Measurements from ENCODE around the gene PSMA6. TPM values are rescaled to one million over a fixed set of nuclear protein-coding genes. Genes with fewer than 3 reads are reported as not detected.

PSMA6 gene
- total RNA-seq (2014; rRNA removed): 307 and 308 TPM in 2 replicates
- percentile 98 among the genes with signal in this experiment for Bru-seq, nascent RNA
- BruChase-seq, experiment 1, labeled RNA remaining after a 6-hour chase: percentile 99 among the genes with signal in this experiment
- BruChase-seq, experiment 2, labeled RNA remaining after a 2-hour chase: percentile 98 among the genes with signal in this experiment
- long read RNA-seq, full-length matches to known transcripts: 207 of 217 reads
- long read RNA-seq, partial matches to known transcripts: 1 of 217 reads
- long read RNA-seq, other reads (novel, unspliced or antisense): 9 of 217 reads

DNA sequence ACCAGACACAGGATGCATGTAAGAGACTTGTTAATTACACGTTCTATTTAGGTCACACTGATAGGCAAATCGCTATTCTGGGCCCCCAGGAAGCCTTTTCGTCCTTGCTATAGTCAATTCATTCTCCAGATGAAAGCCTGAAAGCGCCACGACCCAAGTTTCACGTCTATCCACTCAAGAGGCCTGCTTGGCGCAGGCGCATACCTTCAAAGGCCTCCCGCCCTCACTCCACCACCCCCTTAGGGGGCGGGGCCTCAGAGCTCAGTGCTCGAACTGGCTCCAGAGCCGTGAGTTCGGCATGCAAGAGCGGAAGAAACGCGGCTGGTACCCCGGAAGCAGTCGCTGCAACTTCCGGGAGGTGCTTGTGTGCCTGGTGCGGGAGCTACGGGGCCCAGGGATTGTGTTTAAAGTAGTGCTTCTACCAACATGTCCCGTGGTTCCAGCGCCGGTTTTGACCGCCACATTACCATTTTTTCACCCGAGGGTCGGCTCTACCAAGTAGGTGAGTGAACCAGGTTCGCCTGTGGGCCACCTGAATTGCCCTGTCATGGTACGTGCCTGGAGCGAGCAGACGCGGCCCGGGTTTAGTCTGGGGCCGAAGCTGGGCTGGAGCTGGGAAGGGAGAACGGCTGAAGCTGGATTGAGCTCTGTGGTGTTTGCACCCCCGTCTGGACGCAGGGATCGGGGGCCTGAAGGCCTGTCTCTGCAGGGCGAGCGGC lies at the start of gene PSMA6:
Gene PSMA6, plus strand, starts transcription at position 332 of the 719 bp plus-strand sequence. Its CDS starts 95 bp downstream, at position 427.
- POLR2A ChIA-PET (ENCODE audit: unreplicated experiment): interaction anchor here (0.5 to 1.8 kb wide), 17 partner anchors 9 to 963 kb away, joined by 3 to 143 read pairs (median 8); partner anchors contain the start of genes NFKBIA and PPP2R3C
- H3K4me3 ChIP-seq (ENCODE audit: low read length): peak within 1 kb of the TSS; percentile 90
- H3K27ac ChIP-seq (ENCODE audit: low read length): peak within 1 kb of the TSS; percentile 74
- ATAC-seq (peak; percentile 93), DNase-seq (peak; percentile 100)
- H3K4me2 ChIP-seq (ENCODE audit: low read length): peak within 1 kb of the TSS; percentile 93
- H3K79me2 ChIP-seq (ENCODE audit: low read length): peaks cover 50% of the 10 kb centered on the region
- H3K27me3 ChIP-seq (ENCODE audit: low read length): no peaks in the 10 kb centered on the region
- intact Hi-C loops (cut with micrococcal nuclease): loop anchor here (1.0 to 5.0 kb wide), 5 partner anchors 41 to 130 kb away; no protein-coding TSS in a partner anchor
- peak within 1 kb of the TSS; percentile 92 for H2AFZ ChIP-seq (ENCODE audit: low read length)
- peaks cover 34% of the 10 kb centered on the region for H4K20me1 ChIP-seq (ENCODE audit: low read length)
- BruUV-seq (replicated peaks): TSS peak; percentile 76
- H3K9me2 ChIP-seq (replicated peaks; ENCODE audit: low read length): no peaks in the 10 kb centered on the region
- H3K36me3 ChIP-seq (ENCODE audit: low read depth, low read length): peaks cover 6% of the 10 kb centered on the region
- peaks cover 9% of the 10 kb centered on the region; the same call in 1 of the 2 replicates for H3K4me1 ChIP-seq (ENCODE audit: insufficient read depth, low read length)
- CTCF ChIA-PET: interaction anchor here (0.5 to 0.9 kb wide), 4 partner anchors 73 to 252 kb away, joined by 3 read pairs; no protein-coding TSS in a partner anchor
- H3F3A ChIP-seq (ENCODE audit: low read length, unreplicated experiment): no peaks in the 10 kb centered on the region
- H3K9me3 ChIP-seq (ENCODE audit: low read length): no peaks in the 10 kb centered on the region
- peak within 1 kb of the TSS; percentile 97 for H3K9ac ChIP-seq (ENCODE audit: low read length)
- TF ChIP-seq EZH2phosphoT487 (IDR thresholded peaks at IDR 0.05; ENCODE audit: borderline replicate concordance, low read length) (no peak), EZH2 (IDR thresholded peaks at IDR 0.05; ENCODE audit: low read length, unreplicated experiment) (no peak)
- TF ChIP-seq, protein P1, sequence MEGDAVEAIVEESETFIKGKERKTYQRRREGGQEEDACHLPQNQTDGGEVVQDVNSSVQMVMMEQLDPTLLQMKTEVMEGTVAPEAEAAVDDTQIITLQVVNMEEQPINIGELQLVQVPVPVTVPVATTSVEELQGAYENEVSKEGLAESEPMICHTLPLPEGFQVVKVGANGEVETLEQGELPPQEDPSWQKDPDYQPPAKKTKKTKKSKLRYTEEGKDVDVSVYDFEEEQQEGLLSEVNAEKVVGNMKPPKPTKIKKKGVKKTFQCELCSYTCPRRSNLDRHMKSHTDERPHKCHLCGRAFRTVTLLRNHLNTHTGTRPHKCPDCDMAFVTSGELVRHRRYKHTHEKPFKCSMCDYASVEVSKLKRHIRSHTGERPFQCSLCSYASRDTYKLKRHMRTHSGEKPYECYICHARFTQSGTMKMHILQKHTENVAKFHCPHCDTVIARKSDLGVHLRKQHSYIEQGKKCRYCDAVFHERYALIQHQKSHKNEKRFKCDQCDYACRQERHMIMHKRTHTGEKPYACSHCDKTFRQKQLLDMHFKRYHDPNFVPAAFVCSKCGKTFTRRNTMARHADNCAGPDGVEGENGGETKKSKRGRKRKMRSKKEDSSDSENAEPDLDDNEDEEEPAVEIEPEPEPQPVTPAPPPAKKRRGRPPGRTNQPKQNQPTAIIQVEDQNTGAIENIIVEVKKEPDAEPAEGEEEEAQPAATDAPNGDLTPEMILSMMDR (conservative IDR thresholded peaks at IDR 0.05; ENCODE audit: low read depth, low read length): no peak

DNA sequence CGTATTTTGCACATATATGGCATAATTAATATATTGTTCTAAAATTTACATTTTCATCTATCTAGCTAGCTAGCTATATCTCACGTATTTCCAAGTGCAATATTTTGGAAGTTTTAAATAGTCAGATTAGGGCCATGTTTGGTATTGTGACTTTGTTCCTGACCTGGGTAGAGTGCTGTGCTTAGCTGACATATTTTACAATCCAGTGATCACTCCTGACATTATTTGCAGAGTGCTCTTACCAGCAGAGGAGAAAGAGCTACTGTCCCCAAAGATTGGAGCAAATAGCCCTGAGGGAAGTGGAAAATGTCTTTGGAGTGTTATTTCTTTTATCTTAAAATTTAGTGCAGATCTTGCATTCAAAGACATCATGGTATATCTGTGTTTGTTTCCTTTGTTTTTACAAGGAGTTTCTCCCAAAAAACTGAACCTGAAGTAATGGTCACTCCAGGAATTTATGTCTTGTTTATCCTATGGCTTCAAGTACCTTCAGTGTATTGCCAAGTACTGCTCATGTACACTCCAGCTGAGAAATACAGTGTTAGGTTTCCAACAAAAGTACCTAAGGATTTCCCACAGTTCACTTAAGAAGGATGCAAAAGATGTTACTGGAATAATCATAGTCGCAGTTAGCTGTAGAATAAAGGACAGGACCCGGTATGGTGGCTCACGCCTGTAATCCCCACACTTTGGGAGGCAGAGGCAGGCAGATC lies 49.4 kb upstream of the PSMA6 start:
- Histone ChIP-seq H3K9me2 (replicated peaks; ENCODE audit: low read length) (no peaks in the 10 kb centered on the region), H3K79me2 (ENCODE audit: low read length) (no peaks in the 10 kb centered on the region), H3K9me3 (ENCODE audit: low read length) (no peaks in the 10 kb centered on the region), H3K27ac (ENCODE audit: low read length) (no peak overlapping the region), H2AFZ (ENCODE audit: low read length) (no peak overlapping the region), H3K4me3 (ENCODE audit: low read length) (no peak overlapping the region), H3K4me2 (ENCODE audit: low read length) (no peak overlapping the region), H3K36me3 (ENCODE audit: low read depth, low read length) (no peaks in the 10 kb centered on the region), H3K4me1 (ENCODE audit: insufficient read depth, low read length) (no peaks in the 10 kb centered on the region), H3K27me3 (ENCODE audit: low read length) (no peaks in the 10 kb centered on the region), H4K20me1 (ENCODE audit: low read length) (no peaks in the 10 kb centered on the region), H3K9ac (ENCODE audit: low read length) (no peak overlapping the region), H3F3A (ENCODE audit: low read length, unreplicated experiment) (no peaks in the 10 kb centered on the region)
- DNase-seq (no peak), ATAC-seq (no peak)
- CTCF ChIA-PET: no interaction called here
- intact Hi-C loops (cut with micrococcal nuclease): no loop called here
- TF ChIP-seq EZH2 (IDR thresholded peaks at IDR 0.05; ENCODE audit: low read length, unreplicated experiment): no peak
- TF ChIP-seq, protein P1 (conservative IDR thresholded peaks at IDR 0.05; ENCODE audit: low read depth, low read length): no peak
- TF ChIP-seq EZH2phosphoT487 (IDR thresholded peaks at IDR 0.05; ENCODE audit: borderline replicate concordance, low read length): no peak
- no TSS peak for BruUV-seq (replicated peaks)
- POLR2A ChIA-PET (ENCODE audit: unreplicated experiment): no interaction called here

Data from PC-3 (cell line).